GM21381 (cell line): ENCODE results near the gene SCNN1A.

Experiments used
- ATAC-seq: cut with Tn5 transposase; IDR thresholded peaks from one replicate; pipeline ENCODE4 v1.9.1; 2021; ENCODE audit warnings: mild to moderate bottlenecking, moderate library complexity; ENCODE audit not compliant: unreplicated experiment

SCNN1A gene

GRCh38 chr12:6322352-6322751 lies 53.0 kb downstream of the SCNN1A start:
- ATAC-seq: no peak

GRCh38 chr12:6321905-6322304 lies 53.5 kb downstream of the SCNN1A start:
- ATAC-seq: no peak

- no peak for ATAC-seq
Measured at GRCh38 chr12:6319446-6319845, 55.9 kb downstream of the SCNN1A start.

- no peak for ATAC-seq
Measured at GRCh38 chr12:6318440-6318879, 56.9 kb downstream of the SCNN1A start.

- no peak for ATAC-seq
Measured at GRCh38 chr12:6317693-6318439, 57.5 kb downstream of the SCNN1A start.

GRCh38 chr12:6316921-6317692 lies 58.3 kb downstream of the SCNN1A start:
- ATAC-seq: no peak

GRCh38 chr12:6315704-6316597 lies 59.4 kb downstream of the SCNN1A start:
- no peak for ATAC-seq

GRCh38 chr12:6315184-6315583 lies 60.2 kb downstream of the SCNN1A start:
- ATAC-seq: no peak

GRCh38 chr12:6314776-6315175 lies 60.6 kb downstream of the SCNN1A start:
- ATAC-seq: no peak

GRCh38 chr12:6313326-6313940 lies 61.9 kb downstream of the SCNN1A start:
- ATAC-seq: no peak

GRCh38 chr12:6312529-6313325 lies 62.6 kb downstream of the SCNN1A start:
- ATAC-seq: no peak

- ATAC-seq: no peak
Measured at GRCh38 chr12:6311822-6312528, 63.4 kb downstream of the SCNN1A start.

- ATAC-seq: no peak
Measured at GRCh38 chr12:6310771-6311610, 64.4 kb downstream of the SCNN1A start.

- ATAC-seq: no peak
Measured at GRCh38 chr12:6307529-6307928, 67.8 kb downstream of the SCNN1A start.

GRCh38 chr12:6306599-6307220 lies 68.7 kb downstream of the SCNN1A start:
- no peak for ATAC-seq

GRCh38 chr12:6306151-6306550 lies 69.2 kb downstream of the SCNN1A start:
- no peak for ATAC-seq

- no peak for ATAC-seq
Measured at GRCh38 chr12:6303071-6303470, 72.3 kb downstream of the SCNN1A start.

GRCh38 chr12:6302621-6303020 lies 72.7 kb downstream of the SCNN1A start:
- ATAC-seq: no peak
